Measurements from ENCODE around the gene SPECC1.

DNA sequence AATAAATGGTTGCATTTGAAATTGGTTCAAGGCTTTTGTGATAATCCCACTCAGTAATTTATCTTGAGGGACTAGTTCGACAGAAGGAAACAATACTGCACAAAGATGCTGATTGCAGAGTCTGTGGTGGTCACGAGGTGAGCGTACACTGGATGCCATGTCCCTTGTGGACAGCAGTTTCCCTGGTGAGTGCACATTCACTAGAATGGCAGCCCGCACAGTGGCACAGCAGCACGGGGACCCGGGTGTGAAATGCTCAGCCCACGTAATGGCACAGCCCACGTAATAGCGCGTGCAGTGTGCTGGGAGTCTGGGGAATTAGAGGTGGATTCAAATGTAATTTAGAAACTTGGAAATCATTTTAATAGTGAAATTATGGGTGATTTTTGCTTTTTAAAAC lies 304.1 kb downstream of the SPECC1 start:
- TF ChIP-seq POLR2A (IDR thresholded peaks at IDR 0.05), result no peak
- TF ChIP-seq, protein P1, sequence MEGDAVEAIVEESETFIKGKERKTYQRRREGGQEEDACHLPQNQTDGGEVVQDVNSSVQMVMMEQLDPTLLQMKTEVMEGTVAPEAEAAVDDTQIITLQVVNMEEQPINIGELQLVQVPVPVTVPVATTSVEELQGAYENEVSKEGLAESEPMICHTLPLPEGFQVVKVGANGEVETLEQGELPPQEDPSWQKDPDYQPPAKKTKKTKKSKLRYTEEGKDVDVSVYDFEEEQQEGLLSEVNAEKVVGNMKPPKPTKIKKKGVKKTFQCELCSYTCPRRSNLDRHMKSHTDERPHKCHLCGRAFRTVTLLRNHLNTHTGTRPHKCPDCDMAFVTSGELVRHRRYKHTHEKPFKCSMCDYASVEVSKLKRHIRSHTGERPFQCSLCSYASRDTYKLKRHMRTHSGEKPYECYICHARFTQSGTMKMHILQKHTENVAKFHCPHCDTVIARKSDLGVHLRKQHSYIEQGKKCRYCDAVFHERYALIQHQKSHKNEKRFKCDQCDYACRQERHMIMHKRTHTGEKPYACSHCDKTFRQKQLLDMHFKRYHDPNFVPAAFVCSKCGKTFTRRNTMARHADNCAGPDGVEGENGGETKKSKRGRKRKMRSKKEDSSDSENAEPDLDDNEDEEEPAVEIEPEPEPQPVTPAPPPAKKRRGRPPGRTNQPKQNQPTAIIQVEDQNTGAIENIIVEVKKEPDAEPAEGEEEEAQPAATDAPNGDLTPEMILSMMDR (IDR thresholded peaks at IDR 0.05), result no peak

Measured in right lobe of liver (tissue), 4 donors.